Fibroblast of gingiva (primary cell): ENCODE results near the gene AMTN.

ENCODE experiments used
- DNase-seq: peaks from one replicate; pipeline ENCODE4 v3.0.0-alpha.2; 2011; ENCODE audit warnings: low read depth

The AMTN gene

DNA sequence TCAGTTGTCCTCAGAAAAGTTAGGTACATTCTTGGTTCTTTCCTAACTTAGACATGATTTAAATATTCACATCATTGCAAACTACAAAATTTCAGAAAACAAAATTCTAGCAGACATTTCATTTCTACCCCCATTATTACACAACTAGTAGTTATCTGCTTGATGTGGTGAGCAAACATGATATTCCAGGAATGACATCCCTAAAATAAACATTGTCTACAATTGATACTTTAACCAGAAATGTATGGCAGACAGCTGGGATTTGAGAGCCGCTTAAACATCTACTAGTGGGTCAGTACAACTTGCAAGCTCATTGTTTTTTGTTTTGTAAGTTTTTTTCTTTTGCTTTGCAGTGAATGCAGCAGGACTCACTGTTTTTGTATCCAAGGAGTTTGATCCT, 41.6 kb downstream of the AMTN start:
- DNase-seq = no peak

DNA sequence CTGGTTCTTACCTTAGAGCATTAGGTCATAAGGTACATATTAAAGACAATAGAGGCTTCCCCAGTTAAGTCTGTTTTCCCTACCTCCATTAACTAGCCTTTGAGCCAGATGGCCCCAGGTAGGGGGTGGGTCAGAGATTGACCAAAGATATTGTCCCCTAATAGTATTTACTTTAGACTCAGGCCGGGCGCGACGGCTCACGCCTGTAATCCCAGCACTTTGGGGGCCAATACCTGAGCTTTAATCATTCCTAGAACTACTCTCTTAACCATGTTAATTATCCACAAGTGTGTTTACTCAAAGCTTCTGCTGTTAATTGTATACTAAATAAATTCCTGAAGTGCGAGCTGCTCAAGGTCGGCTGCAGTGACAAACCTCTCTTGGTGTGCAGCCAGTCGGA, 45.7 kb downstream of the AMTN start:
- no peak for DNase-seq

DNA sequence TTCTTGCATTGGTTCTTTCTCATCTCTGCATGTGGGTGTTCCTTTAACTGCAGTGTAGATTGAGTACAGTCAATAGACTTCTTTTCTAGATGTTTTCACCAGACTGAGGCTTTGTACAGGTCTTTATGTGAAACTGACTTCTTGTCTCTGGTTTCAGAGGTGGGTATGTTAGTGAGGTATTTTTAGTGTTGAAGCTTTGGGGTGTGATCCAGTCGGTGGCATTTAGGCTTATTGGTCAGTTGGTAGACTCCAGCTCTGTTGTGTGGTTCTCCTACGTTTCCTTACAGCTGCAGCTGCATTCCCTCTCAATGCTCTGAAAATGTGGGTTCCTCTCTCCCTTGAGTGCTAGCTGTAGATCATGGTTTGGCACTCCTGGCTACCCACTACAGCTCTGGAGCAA, 52.4 kb downstream of the AMTN start:
- DNase-seq = no peak

DNA sequence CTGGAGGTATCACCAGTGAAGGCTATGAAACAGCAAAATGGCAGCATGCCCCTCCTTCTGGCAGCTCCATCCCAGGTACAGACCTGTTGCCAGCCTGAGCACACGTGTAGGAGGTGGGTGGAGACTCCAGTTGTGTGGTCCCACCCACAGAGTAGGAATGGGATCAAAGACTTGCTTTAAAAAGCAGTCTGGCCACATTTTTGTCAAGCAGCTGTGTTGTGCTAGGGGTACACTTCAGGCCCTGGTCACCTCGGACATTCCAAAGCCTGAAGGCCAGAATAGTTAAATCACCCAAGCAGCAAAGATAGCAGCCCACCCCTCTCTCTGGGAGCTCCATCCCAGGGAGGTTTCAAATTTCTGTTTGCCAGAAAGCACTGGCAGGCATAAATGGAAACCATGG, 53.4 kb downstream of the AMTN start:
- DNase-seq = no peak

DNA sequence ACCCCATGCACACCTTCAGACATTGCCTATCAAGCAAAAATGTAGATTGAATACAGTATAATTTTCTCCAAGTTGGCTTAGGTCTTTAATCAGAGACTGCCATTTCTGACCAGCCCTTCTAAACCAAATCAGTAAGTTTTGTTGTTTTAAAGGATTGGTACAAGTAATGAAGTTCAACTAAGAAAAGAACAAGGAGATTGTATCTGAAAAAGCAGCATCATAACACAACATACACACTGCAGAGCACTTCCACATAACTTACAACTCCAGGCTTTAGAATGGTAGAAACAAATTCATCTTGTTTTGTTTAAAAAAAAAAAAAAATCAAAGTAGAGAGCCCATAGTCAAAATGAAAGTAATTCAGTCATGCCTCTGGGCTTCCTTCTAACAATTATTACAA, 57.6 kb downstream of the AMTN start:
- no peak for DNase-seq

DNA sequence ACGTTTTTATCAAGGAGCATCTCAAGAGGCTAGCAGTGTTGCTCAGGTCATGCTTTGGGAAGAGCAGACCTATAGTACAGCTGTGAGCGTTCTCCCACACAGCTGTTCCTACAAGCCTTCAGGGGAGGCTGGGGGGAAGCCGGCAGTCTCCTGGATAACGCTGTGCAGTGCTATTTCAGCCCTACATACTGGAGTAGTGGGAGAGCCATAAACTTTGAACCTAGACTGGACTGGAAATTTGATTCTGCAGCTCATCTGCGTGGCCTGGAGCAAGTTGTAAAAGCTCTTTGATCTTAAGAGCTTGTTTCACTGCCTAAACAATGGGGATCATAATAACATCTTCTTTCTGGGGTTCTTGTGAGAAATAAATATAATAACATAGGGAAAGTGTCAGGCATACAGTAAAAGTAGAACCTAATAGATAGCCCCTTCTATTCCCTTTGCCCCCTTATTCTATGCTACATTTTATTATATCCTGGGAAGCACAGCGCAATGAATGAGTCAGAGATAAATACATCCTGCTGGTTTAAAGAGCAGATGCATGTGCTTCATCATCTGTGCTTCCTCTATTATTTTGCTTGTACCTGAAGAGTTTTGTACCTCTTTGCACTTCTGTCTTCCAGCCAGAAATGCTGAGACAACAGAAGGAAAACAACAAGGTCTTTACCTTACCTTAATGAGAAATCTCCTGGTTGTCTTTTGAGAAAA, 59.0 kb downstream of the AMTN start:
- no peak for DNase-seq

DNA sequence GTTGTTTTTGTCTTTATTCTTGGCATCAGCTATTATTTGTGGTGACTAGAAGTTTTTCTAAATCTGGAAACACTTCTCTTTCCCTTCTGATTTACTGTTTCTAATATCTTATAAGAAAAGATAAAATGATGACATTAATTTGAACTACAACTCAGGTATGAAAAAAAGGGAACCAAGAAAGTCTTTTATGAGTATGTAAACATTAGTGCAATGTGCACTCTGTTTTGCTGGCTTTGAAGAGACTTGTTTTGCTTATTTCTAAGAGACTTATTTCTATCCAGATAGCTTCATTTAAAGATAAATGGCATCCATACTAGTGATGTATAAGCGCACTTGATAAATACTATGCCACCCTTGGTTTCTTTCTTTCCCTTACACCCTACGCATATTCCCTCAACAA, 63.6 kb downstream of the AMTN start:
- DNase-seq = no peak
